K562 (cell line): Measurements from ENCODE around the gene AGAP1. TPM values are rescaled to one million over a fixed set of nuclear protein-coding genes. Genes with fewer than 3 reads are reported as not detected.

Source experiments
- ATAC-seq: fragments of 200-7000 bp; cut with Tn5 transposase; 3 replicates; pipeline ENCODE4 v1.9.1; 2020; ENCODE audit warnings: moderate library complexity
- BruUV-seq: library from RNA; stranded (reverse); fragments of 400-500 nt; replicated peaks from 2 replicates; lab custom pipeline; 2021; lab: Mats Ljungman, UMichigan
- CTCF ChIA-PET: fragments of 300-600 bp; formaldehyde crosslinking; extraction: SDS; loops from one replicate; lab custom pipeline; 2021; ENCODE audit warnings: low intra/inter-chr PET ratio; lab: Yijun Ruan, JAX
- POLR2A ChIA-PET: fragments of 300-600, 350-650 bp; sonication (Branson Sonifier 250); formaldehyde crosslinking; extraction: SDS; loops from one replicate; lab custom pipeline; 2021; ENCODE audit warnings: antibody characterized with exemption, inconsistent platforms; lab: Yijun Ruan, JAX
- DNase-seq, 4 experiments: peaks; one replicate each; pipeline versions ENCODE4 v3.0.0 to v3.0.0-alpha.2; 2011 to 2018; ENCODE audit warnings: low spot score in 3 of 4, mixed read lengths in 3 of 4; ENCODE audit errors: extremely low read depth in 1 of 4
- FAIRE-seq: peaks from 2 replicates; lab custom pipeline; 2011; peaks lifted over from hg19 to GRCh38; lab: Jason Lieb, UNC
- H2AFZ ChIP-seq: 2 replicates; pipeline ENCODE4 v1.6.0; 2011; ENCODE audit warnings: low read depth, low read length, control low read depth, inconsistent platforms
- H3K27ac ChIP-seq: fragments of 200-600 bp; 3 replicates; pipeline ENCODE4 v1.8.0; 2011; ENCODE audit warnings: low read depth, mild to moderate bottlenecking, control low read depth, inconsistent platforms, low read length, moderate library complexity, mixed read lengths; ENCODE audit errors: extremely low read depth
- H3K27me3 ChIP-seq, 2 experiments: fragments of 300-600 bp in 1 of 2; 2 replicates in 1 of 2; 3 replicates in 1 of 2; pipeline versions ENCODE4 v1.6.0 to v1.8.0; 2011; ENCODE audit warnings: inconsistent platforms in 2 of 2, low read length in 2 of 2, mild to moderate bottlenecking in 1 of 2, mixed read lengths in 1 of 2, moderate library complexity in 1 of 2; ENCODE audit not compliant: control insufficient read depth in 2 of 2, insufficient read depth in 2 of 2
- H3K36me3 ChIP-seq: fragments of 300-600 bp; 3 replicates; pipeline ENCODE4 v1.8.0; 2011; ENCODE audit warnings: mild to moderate bottlenecking, low read length, inconsistent platforms; ENCODE audit not compliant: control insufficient read depth, insufficient read depth
- H3K4me1 ChIP-seq, 2 experiments: fragments of 200-600 bp in 1 of 2; replicated peaks in 1 of 2; 2 replicates in 1 of 2; 3 replicates in 1 of 2; pipeline versions ENCODE4 v1.5.1 to v1.8.0; 2011; ENCODE audit warnings: inconsistent platforms in 2 of 2, low read length in 2 of 2, mild to moderate bottlenecking in 1 of 2, mixed read lengths in 1 of 2, moderate library complexity in 1 of 2; ENCODE audit not compliant: control insufficient read depth in 2 of 2, insufficient read depth in 2 of 2
- H3K4me2 ChIP-seq: 2 replicates; pipeline ENCODE4 v1.6.1; 2011; ENCODE audit warnings: low read length, control low read depth, inconsistent platforms, mixed read lengths; ENCODE audit not compliant: insufficient read depth
- H3K4me3 ChIP-seq: fragments of 200-600 bp; sonication (generic), shearing (Covaris generic); 2 replicates; pipeline ENCODE4 v1.5.1; 2016; ENCODE audit warnings: control low read depth, inconsistent platforms
- H3K79me2 ChIP-seq: fragments of 200-600 bp; 3 replicates; pipeline ENCODE4 v1.8.0; 2011; ENCODE audit warnings: low read length, inconsistent platforms; ENCODE audit not compliant: control insufficient read depth, insufficient read depth
- H3K9ac ChIP-seq, 2 experiments: 2 replicates each; pipeline versions ENCODE4 v1.6.0 to v1.6.1; 2011; ENCODE audit warnings: low read depth in 2 of 2, low read length in 2 of 2, control low read depth in 1 of 2, inconsistent platforms in 1 of 2, mild to moderate bottlenecking in 1 of 2, mixed read lengths in 1 of 2; ENCODE audit not compliant: insufficient read depth in 1 of 2
- H3K9me1 ChIP-seq: one replicate; pipeline ENCODE4 v1.6.0; 2011; ENCODE audit warnings: inconsistent platforms, mild to moderate bottlenecking, low read length, moderate library complexity; ENCODE audit not compliant: control insufficient read depth, insufficient read depth
- H3K9me3 ChIP-seq: replicated peaks from 2 replicates; pipeline ENCODE4 v1.5.1; 2011; ENCODE audit warnings: low read depth, low read length, inconsistent platforms; ENCODE audit not compliant: control insufficient read depth, insufficient read depth
- H4K20me1 ChIP-seq: replicated peaks from 2 replicates; pipeline ENCODE4 v1.6.1; 2011; ENCODE audit warnings: low read length, inconsistent platforms, mixed read lengths; ENCODE audit not compliant: control insufficient read depth, insufficient read depth
- CTCF ChIP-seq, 3 experiments: IDR thresholded peaks in 2 of 3; conservative IDR thresholded peaks in 1 of 3; 2 replicates each; pipeline ENCODE4 v1.5.1; 2011 to 2012; ENCODE audit warnings: low read length in 3 of 3, mild to moderate bottlenecking in 3 of 3, control low read depth in 2 of 3, improper control_type of control experiment in 1 of 3, inconsistent platforms in 1 of 3, low read depth in 1 of 3, mixed read lengths in 1 of 3, moderate library complexity in 1 of 3; ENCODE audit not compliant: insufficient read depth in 2 of 3
- EGR1 ChIP-seq: fragments of 450-650 bp; conservative IDR thresholded peaks from 2 replicates; pipeline ENCODE4 v1.6.1; 2017; ENCODE audit warnings: mild to moderate bottlenecking
- MGA ChIP-seq: fragments of 450-650 bp; IDR thresholded peaks from 2 replicates; pipeline ENCODE4 v1.6.1; 2016; ENCODE audit warnings: mild to moderate bottlenecking, moderate library complexity
- ZNF165 ChIP-seq: fragments of 250-450 bp; sonication (Bioruptor Pico); IDR thresholded peaks from 2 replicates; pipeline ENCODE4 v1.4.0; 2020; ENCODE audit warnings: borderline replicate concordance
- WGBS: fragments of 100-300 bp; shearing (Covaris generic); methylation state at CpG from one replicate; pipeline ENCODE4 v1.1.6; 2016; ENCODE audit warnings: low coverage, mixed read lengths; ENCODE audit not compliant: insufficient coverage; ENCODE audit errors: missing lambda C conversion rate; 5-methylcytosine and 5-hydroxymethylcytosine counted together
- in situ Hi-C: fragments of 300-500 bp; cut with MboI; formaldehyde crosslinking; loops from 4 replicates; pipeline ENCODE4 v1.15.0; 2018; ENCODE audit warnings: inconsistent platforms, mixed read lengths
- intact Hi-C: fragments of 100-400 bp; cut with micrococcal nuclease; formaldehyde crosslinking; loops from 2 replicates; pipeline ENCODE4 v1.14.2; 2022
- polyA plus RNA-seq, 8 experiments: library from polyadenylated mRNA; depleted of rRNA in 4 of 8; stranded (reverse) in 5 of 8; unstranded in 3 of 8; fragments of >200 nt; fragmentation: Nextera tagmentation in 2 of 8; fragmentation: Illumina TruSeq in 1 of 8; extraction: Ambion mirVana in 2 of 8; extraction: Trizol in 1 of 8; gene quantifications; 2 replicates each; pipeline versions ENCODE4 v1.2.1 to v1.2.3, GENCODE V29; 2011 to 2014; ENCODE audit warnings: inconsistent platforms in 1 of 8, missing spikeins in 1 of 8
- total RNA-seq, 7 experiments: library from RNA; depleted of rRNA in 6 of 7; stranded (reverse); fragments of >200 nt in 6 of 7; fragmentation: Illumina TruSeq in 2 of 7; extraction: Trizol in 2 of 7; gene quantifications; 2 replicates each; pipeline versions ENCODE4 v1.2.1 to v1.2.3, GENCODE V29; 2011 to 2021; ENCODE audit warnings: low replicate concordance in 1 of 7

Gene AGAP1
- total and polyA plus RNA-seq, 9 of the 15 experiments (the other 6 are each of a cell fraction or from before 2014, with no cell fraction given) = 1.3 to 24.0 (median 10.6) TPM

- TF ChIP-seq CTCF (IDR thresholded peaks at IDR 0.05 in 2 of 3, conservative IDR thresholded peaks at IDR 0.05 in 1 of 3; ENCODE audit: insufficient read depth in 2 of 3, low read depth in 1 of 3, low read length in 3 of 3) (no peak), ZNF165 (CRISPR knock-in tag) (no peak), EGR1 (no peak)
These were observed 665.3 kb downstream of the AGAP1 start (continued) for GRCh38 chr2:236158969-236159777.

- no peaks in the 10 kb centered on the region for H3K79me2 ChIP-seq
- ChIA-PET POLR2A (no interaction called here), CTCF (no interaction called here)
- FAIRE-seq = no peak
- H2AFZ ChIP-seq = no peak overlapping the region
- no peak overlapping the region for H3K4me2 ChIP-seq
- peaks cover 3 to 40% of the 10 kb centered on the region in 2 experiments; a peak in 3 of 5 replicates for H3K27me3 ChIP-seq
- peaks cover 0 to 7% of the 10 kb centered on the region in 2 experiments; a peak in 2 of 5 replicates for H3K4me1 ChIP-seq
- H4K20me1 ChIP-seq = no peaks in the 10 kb centered on the region
- no peaks in the 10 kb centered on the region for H3K9me1 ChIP-seq
- DNase-seq = no peak
- in situ Hi-C loops (no loop called here), intact Hi-C loops (no loop called here)
- no CpG with 5 or more reads among the region's 33 CpGs for WGBS
- BruUV-seq = no TSS peak
- no peaks in the 10 kb centered on the region for H3K9me3 ChIP-seq
- no peak for ATAC-seq
- H3K9ac ChIP-seq = no peak overlapping the region
- no peak overlapping the region for H3K4me3 ChIP-seq
- H3K36me3 ChIP-seq = no peaks in the 10 kb centered on the region
- no peak overlapping the region for H3K27ac ChIP-seq
- no peak for TF ChIP-seq MGA
These were observed 665.9 kb downstream of the AGAP1 start for GRCh38 chr2:236159778-236160170.
